Endodermal cell (in vitro differentiated cells): ENCODE measurements around the gene SPATA46. TPM values are rescaled to one million over a fixed set of nuclear protein-coding genes. Genes with fewer than 3 reads are reported as not detected.
"Not testable (repeated sequence)": the region's sequence is repeated elsewhere in the genome, so short reads cannot be mapped to it uniquely, and the experiment has no call there.

Experiments
- DNase-seq: peaks from one replicate; pipeline ENCODE4 v3.0.0-alpha.2; 2017
- H3K27ac ChIP-seq: 2 replicates; pipeline ENCODE4 v1.5.1; 2013; ENCODE audit warnings: mild to moderate bottlenecking, low read depth, low read length, moderate library complexity
- H3K27me3 ChIP-seq: 2 replicates; pipeline ENCODE4 v1.6.1; 2013; ENCODE audit warnings: mild to moderate bottlenecking, low read length, moderate library complexity; ENCODE audit not compliant: insufficient read depth, control insufficient read depth, poor library complexity, severe bottlenecking
- H3K36me3 ChIP-seq: 2 replicates; pipeline ENCODE4 v1.7.0; 2013; ENCODE audit warnings: mild to moderate bottlenecking, low read length, moderate library complexity; ENCODE audit not compliant: control insufficient read depth, insufficient read depth
- H3K4me1 ChIP-seq: one replicate; pipeline ENCODE4 v1.7.0; 2013; ENCODE audit warnings: low read length; ENCODE audit not compliant: control insufficient read depth, insufficient read depth
- H3K4me3 ChIP-seq: 2 replicates; pipeline ENCODE4 v1.5.1; 2013; ENCODE audit warnings: mild to moderate bottlenecking, low read length, moderate library complexity
- H3K9ac ChIP-seq: 2 replicates; pipeline ENCODE4 v1.6.1; 2013; ENCODE audit warnings: mild to moderate bottlenecking, low read length, moderate library complexity; ENCODE audit not compliant: poor library complexity, severe bottlenecking; ENCODE audit errors: extremely low read depth
- H3K9me3 ChIP-seq: 2 replicates; pipeline ENCODE4 v1.6.1; 2013; ENCODE audit warnings: mild to moderate bottlenecking, low read length, moderate library complexity; ENCODE audit not compliant: control insufficient read depth
- H3K27ac Mint-ChIP-seq: 2 replicates; pipeline ENCODE4 v1.8.0; 2020; ENCODE audit warnings: mixed read lengths
- H3K27me3 Mint-ChIP-seq: 2 replicates; pipeline ENCODE4 v1.8.0; 2021; ENCODE audit warnings: mild to moderate bottlenecking, mixed read lengths; ENCODE audit not compliant: insufficient read depth
- H3K36me3 Mint-ChIP-seq: 2 replicates; pipeline ENCODE4 v1.8.0; 2020; ENCODE audit warnings: low read depth, mixed read lengths
- H3K4me1 Mint-ChIP-seq: 2 replicates; pipeline ENCODE4 v1.8.0; 2020; ENCODE audit warnings: mixed read lengths
- H3K4me3 Mint-ChIP-seq: 2 replicates; pipeline ENCODE4 v1.8.0; 2020; ENCODE audit warnings: mild to moderate bottlenecking, moderate library complexity, mixed read lengths
- H3K9me3 Mint-ChIP-seq: 2 replicates; pipeline ENCODE4 v1.8.0; 2020; ENCODE audit warnings: mild to moderate bottlenecking, mixed read lengths
- WGBS, 2 experiments: methylation state at CpG; one replicate each; pipeline versions ENCODE4 v1.1.5 to v1.1.7; 2013; ENCODE audit warnings: missing lambda C conversion rate in 2 of 2, mixed read lengths in 1 of 2; ENCODE audit not compliant: insufficient coverage in 1 of 2, insufficient read length in 1 of 2; 5-methylcytosine and 5-hydroxymethylcytosine counted together
- total RNA-seq, 2 donors: library from RNA; stranded (reverse); fragmentation: NEBNext Ultra II Directional in 1 of 2; extraction: Animal tissue kit (Norgen Biotek cat#: 25700) in 1 of 2; gene quantifications; 2 replicates in 1 of 2; 3 replicates in 1 of 2; pipeline ENCODE4 v1.2.1, GENCODE V29; 2021
- TF ChIP-seq, protein P1 (sequence below): fragments of 200-600 bp; sonication (generic); conservative IDR thresholded peaks from 2 replicates; pipeline ENCODE4 v1.5.0; 2021; ENCODE audit warnings: antibody characterized with exemption, mild to moderate bottlenecking

SPATA46 gene
- total RNA-seq, 2 donors from 2014 or later, result not detected

DNA sequence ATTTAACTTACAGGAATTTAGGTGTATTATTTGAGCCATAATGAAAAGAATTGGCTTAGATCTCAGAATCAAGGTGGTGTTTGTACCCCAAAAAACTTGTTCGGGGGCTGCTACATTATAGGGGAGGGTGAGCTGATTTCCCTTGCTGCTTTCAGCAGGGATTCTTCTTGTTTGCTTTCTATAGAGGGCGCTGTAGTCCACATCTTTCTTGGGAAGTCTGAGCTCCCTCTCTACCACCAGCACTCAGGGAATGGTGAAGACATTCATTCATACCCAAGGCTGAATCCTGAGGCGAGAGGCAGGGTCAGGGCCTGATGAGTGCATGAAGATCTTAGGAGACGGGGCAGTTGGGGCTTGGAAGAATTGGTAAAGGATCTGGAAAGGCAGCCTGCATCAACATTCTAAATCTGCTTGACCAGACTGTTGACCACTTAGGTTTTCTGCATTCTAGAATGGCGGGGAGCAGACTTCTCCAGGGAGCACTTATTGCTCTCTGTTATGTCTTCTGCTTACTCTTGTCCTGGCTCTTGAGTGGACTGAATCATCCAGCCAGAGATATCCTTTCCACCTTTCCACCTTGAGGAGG is 18.9 kb downstream of the SPATA46 start:
- Mint-ChIP-seq H3K27me3 (no peaks in the 10 kb centered on the region), H3K9me3 (no peaks in the 10 kb centered on the region), H3K4me3 (no peak overlapping the region), H3K36me3 (no peaks in the 10 kb centered on the region), H3K4me1 (peaks cover 13% of the 10 kb centered on the region), H3K27ac (no peak overlapping the region)
- Histone ChIP-seq H3K27me3 (no peaks in the 10 kb centered on the region), H3K4me3 (no peak overlapping the region), H3K36me3 (no peaks in the 10 kb centered on the region), H3K27ac (peak overlapping the region; percentile 52), H3K9ac (no peak overlapping the region), H3K4me1 (peaks cover 3% of the 10 kb centered on the region), H3K9me3 (no peaks in the 10 kb centered on the region)
- WGBS, 2 experiments, result 64 to 89% methylated on average over 2 to 4 of the region's 5 CpGs
- TF ChIP-seq, protein P1, sequence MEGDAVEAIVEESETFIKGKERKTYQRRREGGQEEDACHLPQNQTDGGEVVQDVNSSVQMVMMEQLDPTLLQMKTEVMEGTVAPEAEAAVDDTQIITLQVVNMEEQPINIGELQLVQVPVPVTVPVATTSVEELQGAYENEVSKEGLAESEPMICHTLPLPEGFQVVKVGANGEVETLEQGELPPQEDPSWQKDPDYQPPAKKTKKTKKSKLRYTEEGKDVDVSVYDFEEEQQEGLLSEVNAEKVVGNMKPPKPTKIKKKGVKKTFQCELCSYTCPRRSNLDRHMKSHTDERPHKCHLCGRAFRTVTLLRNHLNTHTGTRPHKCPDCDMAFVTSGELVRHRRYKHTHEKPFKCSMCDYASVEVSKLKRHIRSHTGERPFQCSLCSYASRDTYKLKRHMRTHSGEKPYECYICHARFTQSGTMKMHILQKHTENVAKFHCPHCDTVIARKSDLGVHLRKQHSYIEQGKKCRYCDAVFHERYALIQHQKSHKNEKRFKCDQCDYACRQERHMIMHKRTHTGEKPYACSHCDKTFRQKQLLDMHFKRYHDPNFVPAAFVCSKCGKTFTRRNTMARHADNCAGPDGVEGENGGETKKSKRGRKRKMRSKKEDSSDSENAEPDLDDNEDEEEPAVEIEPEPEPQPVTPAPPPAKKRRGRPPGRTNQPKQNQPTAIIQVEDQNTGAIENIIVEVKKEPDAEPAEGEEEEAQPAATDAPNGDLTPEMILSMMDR, result peak; percentile 88
- peak; percentile 73 for DNase-seq

DNA sequence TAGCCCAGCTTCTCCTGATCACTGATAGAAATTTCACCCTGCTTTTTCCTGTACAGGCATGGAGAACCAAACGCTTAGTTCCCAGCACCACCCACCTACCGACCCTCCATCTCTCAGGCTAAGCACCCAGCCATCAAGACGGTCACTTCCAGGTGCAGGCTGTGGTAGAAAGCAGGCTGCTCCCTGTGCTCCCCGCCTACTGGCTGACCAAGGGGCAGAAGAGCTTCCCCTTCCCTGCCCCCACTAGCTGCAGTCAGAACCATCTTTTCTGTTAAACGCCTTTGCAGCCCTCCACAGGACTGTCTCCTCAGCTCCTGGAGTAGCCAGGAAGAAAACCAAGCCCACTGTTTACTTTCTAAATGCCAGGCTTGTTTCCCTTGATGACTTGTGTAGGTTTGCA is 23.0 kb downstream of the SPATA46 start:
- Histone ChIP-seq H3K9me3 (no peaks in the 10 kb centered on the region), H3K36me3 (no peaks in the 10 kb centered on the region), H3K4me1 (peaks cover 6% of the 10 kb centered on the region), H3K27me3 (no peaks in the 10 kb centered on the region), H3K9ac (no peak overlapping the region), H3K27ac (no peak overlapping the region), H3K4me3 (no peak overlapping the region)
- no peak for DNase-seq
- no peak overlapping the region for H3K4me3 Mint-ChIP-seq
- peaks cover 33% of the 10 kb centered on the region for H3K4me1 Mint-ChIP-seq
- no peaks in the 10 kb centered on the region for H3K27me3 Mint-ChIP-seq
- no peaks in the 10 kb centered on the region for H3K36me3 Mint-ChIP-seq
- 88 to 90% methylated on average over 3 to 5 of the region's 5 CpGs for WGBS, 2 experiments
- no peaks in the 10 kb centered on the region for H3K9me3 Mint-ChIP-seq
- no peak overlapping the region for H3K27ac Mint-ChIP-seq
- TF ChIP-seq, protein P1, result no peak

DNA sequence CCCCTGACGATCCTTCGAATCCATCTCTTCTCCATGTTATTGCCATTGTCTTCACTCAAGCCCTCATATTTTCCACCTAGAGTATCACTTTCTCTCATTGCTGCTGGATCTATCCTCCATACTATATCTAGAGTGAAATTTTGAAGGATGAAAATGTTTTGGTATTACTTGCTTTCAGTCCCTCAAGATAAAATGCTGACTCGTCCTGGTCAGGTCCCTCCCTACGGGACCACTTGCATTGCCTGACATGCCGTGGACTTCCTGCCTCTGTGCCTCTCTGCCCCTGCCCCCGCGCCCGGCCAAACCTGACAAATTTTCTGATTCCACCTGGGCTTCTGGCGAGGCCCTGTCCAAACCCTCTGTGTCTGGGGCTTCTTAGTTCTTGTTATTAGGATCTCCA is 23.6 kb downstream of the SPATA46 start:
- 87 to 90% methylated on average over 3 to 9 of the region's 9 CpGs for WGBS, 2 experiments
- Histone ChIP-seq H3K9ac (no peak overlapping the region), H3K4me3 (no peak overlapping the region), H3K27me3 (no peaks in the 10 kb centered on the region), H3K9me3 (no peaks in the 10 kb centered on the region), H3K27ac (no peak overlapping the region), H3K4me1 (peaks cover 6% of the 10 kb centered on the region), H3K36me3 (no peaks in the 10 kb centered on the region)
- no peak overlapping the region for H3K27ac Mint-ChIP-seq
- no peaks in the 10 kb centered on the region for H3K36me3 Mint-ChIP-seq
- H3K4me1 Mint-ChIP-seq, result peaks cover 33% of the 10 kb centered on the region
- DNase-seq, result no peak
- no peak overlapping the region for H3K4me3 Mint-ChIP-seq
- no peaks in the 10 kb centered on the region for H3K27me3 Mint-ChIP-seq
- no peaks in the 10 kb centered on the region for H3K9me3 Mint-ChIP-seq
- TF ChIP-seq, protein P1, result no peak

DNA sequence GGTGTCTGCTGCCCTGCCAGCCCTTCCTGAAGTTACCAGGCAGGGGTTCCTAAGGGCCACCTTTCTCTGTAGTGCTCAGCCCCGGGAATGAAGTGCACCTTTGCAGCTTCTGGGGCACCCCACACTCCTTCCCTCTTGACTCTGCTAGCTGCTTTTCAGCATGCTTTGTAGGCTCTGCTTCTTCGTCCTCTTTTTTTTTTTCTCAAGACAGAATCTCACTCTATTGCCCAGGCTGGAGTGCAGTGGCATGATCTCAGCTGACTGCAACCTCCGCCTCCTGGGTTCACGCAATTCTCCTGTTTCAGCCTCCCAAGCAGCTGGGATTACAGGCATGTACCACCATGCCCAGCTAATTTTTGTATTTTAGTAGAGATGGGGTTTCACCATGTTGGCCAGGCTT is 24.8 kb downstream of the SPATA46 start:
- H3K4me1 ChIP-seq, H3K27ac ChIP-seq, DNase-seq, H3K36me3 Mint-ChIP-seq, H3K36me3 ChIP-seq, H3K9me3 ChIP-seq, H3K27me3 ChIP-seq, H3K27me3 Mint-ChIP-seq, H3K4me3 Mint-ChIP-seq, H3K4me3 ChIP-seq, H3K9ac ChIP-seq, H3K9me3 Mint-ChIP-seq, H3K27ac Mint-ChIP-seq: not testable (repeated sequence)
- 91 to 94% methylated on average over 3 of the region's 4 CpGs for WGBS, 2 experiments
- H3K4me1 Mint-ChIP-seq, result peaks cover 40% of the 10 kb centered on the region
